GM19455 (cell line): ENCODE results near the gene DISP3.

Source experiments
- ATAC-seq: cut with Tn5 transposase; IDR thresholded peaks from one replicate; pipeline ENCODE4 v1.9.1; 2021; ENCODE audit not compliant: unreplicated experiment

Gene DISP3

GRCh38 chr1:11478571-11479374 is at the start of gene DISP3:
TSS of gene DISP3 (plus strand) at chr1:11479155. CDS start at chr1:11500993, 21,838 bp downstream.
- peak; percentile 59 for ATAC-seq

DNA sequence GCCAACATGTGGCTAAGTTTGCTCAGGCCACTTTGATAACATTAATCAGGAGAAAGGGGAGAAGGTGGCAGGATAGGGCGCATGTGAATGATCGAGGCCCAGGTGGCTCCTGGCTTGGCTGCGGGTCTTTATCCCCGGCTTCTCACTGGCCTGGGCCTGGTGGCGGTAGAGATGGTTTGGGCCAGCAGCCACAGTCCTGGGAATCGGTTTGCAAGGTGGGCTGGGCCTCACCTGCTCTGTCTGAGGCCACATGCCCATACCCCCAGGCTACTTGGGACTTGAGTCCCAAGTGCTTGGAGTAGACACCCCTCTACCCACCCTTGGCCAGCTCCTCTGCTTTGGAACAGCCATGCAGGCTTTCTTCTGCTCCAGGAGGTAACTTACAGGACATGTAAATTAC is 49.7 kb upstream of the DISP3 start:
- ATAC-seq, result no peak

DNA sequence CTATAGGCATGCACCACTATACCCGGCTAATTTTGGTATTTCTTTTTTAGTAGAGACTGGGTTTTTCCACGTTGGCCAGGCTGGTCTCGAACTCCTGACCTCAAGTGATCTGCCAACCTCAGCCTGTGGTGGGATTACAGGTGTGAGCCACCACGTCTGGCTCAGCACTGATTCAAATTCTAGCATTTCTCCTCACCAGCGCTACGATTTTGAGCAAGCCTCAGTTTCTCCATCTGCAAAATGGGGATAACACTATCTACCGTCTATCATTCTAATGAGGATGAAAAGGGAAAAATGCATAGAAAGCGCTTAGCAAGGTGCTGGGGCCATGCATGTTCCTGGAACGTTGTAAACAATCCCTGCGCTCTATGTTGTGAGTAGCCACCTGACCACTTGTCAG is 49.0 kb upstream of the DISP3 start:
- ATAC-seq, result no peak

DNA sequence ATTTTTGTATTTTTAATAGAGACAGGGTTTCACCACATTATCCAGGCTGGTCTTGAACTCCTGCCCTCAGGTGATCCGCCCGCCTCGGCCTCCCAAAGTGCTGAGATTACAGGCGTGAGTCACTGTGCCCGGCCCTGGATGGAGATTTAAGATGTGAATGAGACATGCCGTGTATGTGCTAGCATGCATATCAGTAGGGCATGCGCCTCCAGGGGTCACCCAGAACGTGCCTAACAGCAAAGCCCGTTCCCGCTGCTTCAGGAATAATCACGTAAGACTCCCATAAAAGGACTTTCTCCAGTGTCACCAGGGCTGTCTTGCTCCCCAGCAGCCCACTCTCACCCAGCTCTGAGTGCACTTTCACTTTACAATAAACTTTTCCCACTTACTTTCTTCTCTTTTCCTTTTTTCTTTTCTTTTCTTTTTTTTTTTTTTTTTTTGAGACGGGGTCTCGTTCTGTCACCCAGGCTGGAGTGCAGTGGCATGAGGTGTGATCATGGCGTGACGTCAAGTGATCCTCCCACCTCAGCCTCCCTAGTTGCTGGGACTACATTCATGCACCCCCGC is 46.9 kb upstream of the DISP3 start:
- ATAC-seq, result no peak

DNA sequence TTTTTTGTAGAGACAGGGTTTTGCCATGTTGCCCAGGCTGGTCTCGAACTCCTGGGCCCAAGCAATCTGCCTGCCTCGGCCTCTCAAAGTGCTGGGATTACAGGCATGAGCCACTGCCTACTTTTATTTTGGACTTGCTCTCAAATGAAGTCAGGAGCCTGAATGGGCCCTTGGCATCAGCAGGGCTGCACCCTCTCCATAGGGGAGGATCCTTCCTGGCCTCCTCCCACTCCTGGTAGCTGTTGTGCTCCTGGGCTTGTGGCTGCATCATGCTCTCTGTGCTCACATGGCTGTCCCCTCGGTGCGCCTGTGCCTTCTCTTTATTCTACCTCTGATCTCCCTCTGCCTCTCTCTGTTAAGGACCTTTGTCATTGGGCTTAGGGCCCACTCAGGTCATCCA is 46.4 kb upstream of the DISP3 start:
- ATAC-seq, result no peak

DNA sequence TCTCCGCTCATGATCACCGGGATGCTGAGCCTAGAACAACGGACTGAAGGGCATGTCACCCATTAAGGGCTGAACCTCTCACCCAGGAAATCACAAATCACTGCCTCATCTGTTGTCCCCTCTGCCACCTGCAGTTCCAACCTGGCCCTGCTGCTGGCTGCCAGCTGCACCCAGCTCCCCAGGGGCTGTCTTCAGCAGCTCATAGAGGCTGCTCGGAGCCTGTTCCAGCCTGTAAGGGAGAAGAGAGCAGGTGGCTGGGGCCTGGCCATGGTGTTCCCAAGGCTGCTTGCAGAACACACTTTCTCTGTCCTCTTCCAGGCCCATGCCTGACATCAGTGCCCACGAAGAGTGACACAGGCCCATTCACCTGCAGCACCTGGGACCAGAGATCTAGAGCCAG is 44.5 kb upstream of the DISP3 start:
- ATAC-seq, result no peak

DNA sequence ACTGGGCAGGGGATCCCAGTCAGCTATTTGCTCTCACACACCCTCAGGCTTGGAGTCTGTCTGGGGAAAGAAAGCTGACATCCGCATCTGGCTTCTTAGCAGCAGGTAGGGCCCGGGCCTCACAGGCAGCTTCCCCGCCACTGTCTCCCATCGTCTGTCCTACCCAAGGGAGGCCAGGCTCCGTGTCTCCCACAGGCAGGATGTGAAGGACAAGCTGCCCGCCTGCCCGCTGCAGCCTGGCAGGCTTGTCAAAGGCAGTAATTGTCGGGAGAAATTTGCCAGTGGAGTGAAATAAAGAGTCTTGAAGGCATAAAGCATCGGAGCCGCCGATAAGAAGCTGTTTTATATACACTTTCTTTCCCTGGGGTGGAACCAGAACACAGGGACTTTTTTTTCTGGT is 44.0 kb upstream of the DISP3 start:
- no peak for ATAC-seq

DNA sequence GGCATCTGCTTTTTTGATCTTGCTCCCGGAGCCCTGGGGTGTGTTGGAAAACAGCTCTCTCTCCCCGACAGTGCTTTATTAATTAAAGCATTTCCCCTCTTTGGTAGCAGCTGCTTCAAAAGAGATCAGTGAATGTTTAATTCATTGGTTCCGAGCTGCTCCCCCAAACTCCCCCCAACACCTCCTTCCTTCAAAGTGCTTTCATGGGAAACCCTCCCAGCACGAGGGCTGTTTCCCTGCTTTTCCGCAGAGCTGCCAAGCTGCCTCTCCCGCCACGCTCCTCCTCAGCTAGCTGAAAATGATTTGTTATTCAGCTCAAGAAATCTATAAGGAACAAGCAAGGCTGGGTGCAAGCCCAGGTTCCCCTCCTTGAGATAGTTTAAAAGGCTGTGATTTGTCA is 40.0 kb upstream of the DISP3 start:
- ATAC-seq, result no peak

DNA sequence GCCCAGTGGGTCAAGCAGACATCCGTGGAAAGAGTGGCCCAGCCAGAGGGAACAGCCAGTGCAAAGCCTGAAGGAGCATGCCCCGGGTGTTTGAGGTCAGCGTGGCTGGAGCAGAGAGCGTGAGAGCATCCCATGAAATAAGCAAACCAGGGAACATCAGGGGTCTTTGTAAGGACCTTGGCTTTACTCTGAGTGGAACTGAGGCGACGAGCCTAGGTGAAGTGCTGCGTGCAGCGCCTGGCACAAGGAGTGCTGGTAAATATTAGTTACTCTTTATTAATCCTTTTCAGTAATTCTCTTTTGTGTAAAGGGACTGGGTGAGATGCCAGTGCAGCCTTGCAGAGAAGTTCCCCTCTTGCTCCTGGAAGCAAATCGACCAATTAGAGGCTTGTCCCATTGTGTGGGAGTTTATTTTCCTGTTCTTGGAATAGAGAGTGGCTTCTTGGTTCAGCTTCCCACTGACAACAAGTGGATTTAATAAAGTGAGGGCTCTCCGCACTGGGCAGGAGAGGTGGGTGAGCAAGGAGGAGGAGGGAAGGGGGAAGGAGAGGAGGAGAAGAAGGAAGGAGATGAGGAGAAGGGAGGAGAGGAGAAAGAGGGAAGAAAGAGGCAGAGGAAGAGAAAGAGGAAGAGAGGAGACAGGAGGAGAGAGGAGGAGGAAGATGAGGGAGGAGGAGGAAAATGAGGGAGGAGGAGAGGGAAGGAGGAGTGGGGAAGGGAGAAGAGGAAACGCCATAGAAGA is 37.6 kb upstream of the DISP3 start:
- no peak for ATAC-seq

DNA sequence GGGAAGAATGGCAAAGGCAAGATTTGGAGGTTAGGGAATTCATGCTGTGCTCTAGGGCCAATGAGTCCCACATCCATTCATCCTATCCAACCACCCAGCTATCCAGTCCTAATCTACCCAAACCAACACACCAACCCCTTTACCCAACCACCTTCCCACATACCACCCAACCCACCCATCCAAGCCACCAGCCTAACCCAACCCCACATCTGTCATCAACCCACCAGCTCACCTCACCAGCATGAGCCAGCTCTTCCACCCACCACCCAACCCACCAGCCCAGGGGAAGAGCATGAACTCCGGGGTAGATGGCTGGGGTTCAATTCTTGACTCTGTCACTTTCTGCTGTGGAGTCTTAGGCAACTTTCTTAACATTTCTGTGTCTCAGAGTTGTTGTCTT is 35.9 kb upstream of the DISP3 start:
- no peak for ATAC-seq

GRCh38 chr1:11443961-11444658 is 34.8 kb upstream of the DISP3 start:
- ATAC-seq, result no peak

DNA sequence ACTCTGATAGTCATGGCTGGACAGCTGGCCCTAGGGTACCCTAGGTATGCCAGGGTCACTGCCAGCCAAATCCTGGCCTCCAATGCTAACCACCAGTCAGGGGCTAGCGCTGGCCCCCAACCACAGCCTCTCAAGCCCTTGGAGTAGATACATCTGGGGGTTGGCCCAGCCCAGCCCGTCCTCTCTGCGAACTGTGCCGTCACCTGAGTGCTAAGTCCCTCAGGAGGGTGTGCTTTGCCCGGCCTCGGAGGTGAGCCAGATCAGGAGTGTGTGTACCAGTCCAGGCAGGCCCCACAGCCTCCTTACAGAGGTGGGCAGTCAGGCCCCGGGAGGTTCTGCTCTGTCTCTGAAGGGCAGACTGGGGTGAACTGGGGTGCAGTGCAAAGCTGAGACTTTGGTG is 34.0 kb upstream of the DISP3 start:
- ATAC-seq, result no peak

DNA sequence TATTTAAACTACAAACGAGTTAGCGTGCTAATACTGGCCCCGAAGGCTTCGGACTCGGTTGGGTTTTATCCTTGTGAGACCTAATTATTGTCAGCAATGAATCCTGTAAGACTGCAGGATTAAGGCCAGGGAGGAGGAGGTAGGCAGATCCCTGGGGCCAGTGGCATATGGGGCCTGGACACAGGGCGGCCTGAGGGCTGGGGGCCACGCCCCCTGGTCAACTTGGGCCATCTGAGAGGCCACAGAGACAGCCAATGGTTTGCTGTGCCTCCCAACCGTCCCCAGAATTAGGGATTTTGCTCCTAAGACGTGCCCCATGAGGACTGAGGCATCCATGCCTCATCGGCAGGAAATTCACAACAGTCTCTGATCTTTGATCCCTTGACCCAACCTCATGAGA is 31.1 kb upstream of the DISP3 start:
- ATAC-seq, result no peak

- ATAC-seq, result no peak
Measured at GRCh38 chr1:11448373-11449099, 30.4 kb upstream of the DISP3 start.

DNA sequence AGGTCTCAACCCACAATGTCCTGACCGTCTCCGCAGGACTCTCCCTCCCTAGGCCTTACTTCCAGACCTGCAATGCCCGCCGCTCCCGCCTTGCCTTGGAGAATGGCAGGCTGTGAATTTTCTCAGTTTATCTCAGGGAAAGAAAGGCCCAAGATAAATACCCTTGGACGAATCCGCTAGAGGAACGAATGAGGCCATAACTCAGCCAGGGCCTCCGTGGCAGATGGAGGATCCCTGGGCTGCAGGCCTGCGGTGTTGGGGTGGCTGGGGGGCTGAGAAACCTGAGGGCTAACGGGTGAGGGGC is 29.9 kb upstream of the DISP3 start:
- ATAC-seq, result no peak

DNA sequence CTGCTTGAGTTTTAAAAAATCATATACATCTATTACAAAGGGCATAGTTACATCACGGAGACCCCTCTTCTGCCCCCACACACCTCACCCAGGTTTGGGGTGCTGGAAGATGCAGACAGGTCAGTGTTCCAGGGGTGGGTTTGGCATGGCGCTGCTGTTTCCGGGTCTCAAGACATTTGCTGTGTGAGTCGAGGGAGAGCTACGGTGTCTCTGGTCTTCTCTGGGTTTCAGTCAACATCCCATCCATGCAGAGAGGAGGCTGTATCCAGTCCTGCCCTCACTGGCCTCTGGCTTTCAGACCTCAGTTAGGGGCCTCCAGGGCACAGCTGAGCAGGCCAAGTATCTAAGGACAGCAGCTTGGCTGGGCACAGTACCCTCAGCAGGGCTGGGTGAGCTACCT is 28.6 kb upstream of the DISP3 start:
- ATAC-seq, result no peak

GRCh38 chr1:11453742-11454491 is 25.0 kb upstream of the DISP3 start:
- ATAC-seq, result no peak

GRCh38 chr1:11455967-11456570 is 22.9 kb upstream of the DISP3 start:
- no peak for ATAC-seq

- no peak for ATAC-seq
Measured at GRCh38 chr1:11456965-11457364, 22.0 kb upstream of the DISP3 start.

- ATAC-seq, result no peak
Measured at GRCh38 chr1:11458811-11459275, 20.1 kb upstream of the DISP3 start.
